HT-29 (cell line): Measurements from ENCODE around the gene MUCL1. TPM values are rescaled to one million over a fixed set of nuclear protein-coding genes. Genes with fewer than 3 reads are reported as not detected.
A peak's percentile ranks its signal among the peaks of the same experiment; 100 is the strongest.

Experiments used
- DNase-seq: peaks from one replicate; pipeline ENCODE4 v3.0.0-alpha.2; 2015; ENCODE audit warnings: low spot score
- total RNA-seq: library from RNA; depleted of rRNA; stranded (reverse); fragments of >200 nt; shearing (Covaris generic); gene quantifications from 2 replicates; pipeline ENCODE4 v1.2.3, GENCODE V29; 2014; rRNA removed

The MUCL1 gene
- total RNA-seq, 1 experiment from 2014 or later: not detected

DNA sequence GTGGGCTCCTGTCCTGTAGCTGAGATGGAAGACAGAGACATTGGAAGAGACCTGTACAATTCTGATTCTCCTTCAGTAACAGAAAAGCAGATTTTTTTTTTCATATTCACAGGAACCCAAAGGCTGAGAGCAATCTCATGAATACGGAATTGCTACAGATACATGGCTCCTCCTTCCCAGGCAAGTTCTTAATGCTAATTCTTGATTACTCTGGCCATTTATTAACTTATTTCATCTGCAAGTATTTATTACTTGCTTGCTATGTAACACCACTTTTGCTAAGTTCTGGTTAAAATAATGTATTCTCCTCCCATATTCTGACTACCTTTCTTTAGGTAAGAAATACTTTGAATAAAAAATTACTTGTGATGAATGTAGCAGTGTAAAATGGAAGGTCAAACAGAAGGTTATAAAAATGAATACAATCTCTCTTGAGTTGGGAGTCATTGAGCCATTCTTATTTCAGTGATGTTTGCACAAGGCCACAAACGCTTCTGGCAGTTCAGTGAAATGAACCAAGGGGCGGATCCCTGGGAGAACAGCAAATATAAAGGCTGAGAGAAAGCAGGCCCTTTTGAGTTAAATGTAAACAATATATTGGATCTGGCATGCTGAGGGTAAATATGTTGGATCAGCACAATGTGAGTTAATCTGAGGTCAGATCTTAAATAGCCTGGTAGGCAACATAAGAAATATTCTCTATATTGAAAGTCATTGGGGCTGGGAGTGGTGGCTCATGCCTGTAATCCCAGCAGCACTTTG lies 37.6 kb downstream of the MUCL1 start:
- peak; percentile 79 for DNase-seq

Other genes starting within 250 kb of the MUCL1 start
- gene LACRT, start 219.6 kb upstream of the MUCL1 start, total RNA-seq: not detected in 2 replicates
- gene DCD, start 206.2 kb upstream of the MUCL1 start, total RNA-seq: not detected in 2 replicates
- gene TESPA1, start 130.2 kb downstream of the MUCL1 start, total RNA-seq: not detected in 2 replicates
- not detected in 2 replicates for gene NEUROD4, start 165.5 kb downstream of the MUCL1 start, total RNA-seq